Progenitor cell of endocrine pancreas (in vitro differentiated cells): Measurements from ENCODE around the gene SLC22A12. TPM values are rescaled to one million over a fixed set of nuclear protein-coding genes. Genes with fewer than 3 reads are reported as not detected.

ENCODE experiments used
- DNase-seq: peaks from one replicate; pipeline ENCODE4 v3.0.0; 2021; ENCODE audit warnings: low spot score; ENCODE audit not compliant: unreplicated experiment
- H3K27ac Mint-ChIP-seq: 2 replicates; pipeline ENCODE4 v1.8.0; 2021; ENCODE audit warnings: mild to moderate bottlenecking, moderate library complexity, mixed read lengths
- H3K27me3 Mint-ChIP-seq: 2 replicates; pipeline ENCODE4 v1.8.0; 2021; ENCODE audit warnings: mixed read lengths
- H3K36me3 Mint-ChIP-seq: 2 replicates; pipeline ENCODE4 v1.8.0; 2022; ENCODE audit warnings: mixed read lengths; ENCODE audit not compliant: insufficient read depth
- H3K4me1 Mint-ChIP-seq: 2 replicates; pipeline ENCODE4 v1.8.0; 2021; ENCODE audit warnings: low read depth, mixed read lengths
- H3K4me3 Mint-ChIP-seq: 2 replicates; pipeline ENCODE4 v1.8.0; 2021; ENCODE audit warnings: low read depth, mild to moderate bottlenecking, moderate library complexity, mixed read lengths
- H3K9me3 Mint-ChIP-seq: 2 replicates; pipeline ENCODE4 v1.8.0; 2021; ENCODE audit warnings: low read depth, mixed read lengths
- total RNA-seq: library from RNA; stranded (reverse); gene quantifications from 2 replicates; pipeline ENCODE4 v1.2.1, GENCODE V29; 2021
- TF ChIP-seq, protein P1 (sequence below): fragments of 200-600 bp; sonication (generic); IDR thresholded peaks from one replicate; pipeline ENCODE4 v1.5.0; 2021; ENCODE audit warnings: antibody characterized with exemption, mild to moderate bottlenecking; ENCODE audit not compliant: unreplicated experiment

SLC22A12 gene
- total RNA-seq, 1 donor from 2014 or later = not detected

DNA sequence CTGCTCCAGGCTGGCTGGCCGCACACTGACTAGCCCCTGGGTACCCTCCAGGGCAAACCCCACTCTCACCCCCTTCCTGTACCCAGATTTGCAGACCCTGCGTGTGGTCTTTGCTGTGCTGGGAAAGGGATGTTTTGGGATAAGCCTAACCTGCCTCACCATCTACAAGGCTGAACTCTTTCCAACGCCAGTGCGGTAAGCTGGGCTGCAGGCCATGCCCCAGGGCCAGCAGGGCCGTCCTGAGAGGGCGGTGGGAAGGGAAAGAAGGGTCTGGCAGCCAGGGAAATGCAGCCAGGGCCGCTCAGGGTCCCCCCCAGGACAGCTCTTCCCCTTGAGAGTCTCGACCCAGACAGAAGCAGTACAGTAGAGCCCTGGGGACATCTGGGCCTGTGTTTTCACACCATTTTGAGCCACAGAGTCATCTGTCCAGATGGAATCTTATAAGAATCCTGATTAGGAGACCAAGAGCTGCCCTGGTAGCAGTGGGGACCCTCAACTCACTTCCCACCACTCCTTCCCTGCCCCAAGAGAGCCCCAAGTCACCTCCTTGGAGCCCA lies 22.4 kb upstream of the SLC22A12 start:
- Mint-ChIP-seq H3K4me3 (no peak overlapping the region), H3K36me3 (no peaks in the 10 kb centered on the region), H3K27me3 (peaks cover 19% of the 10 kb centered on the region), H3K4me1 (peaks cover 8% of the 10 kb centered on the region), H3K9me3 (no peaks in the 10 kb centered on the region), H3K27ac (no peak overlapping the region)
- no peak for DNase-seq
- TF ChIP-seq, protein P1, sequence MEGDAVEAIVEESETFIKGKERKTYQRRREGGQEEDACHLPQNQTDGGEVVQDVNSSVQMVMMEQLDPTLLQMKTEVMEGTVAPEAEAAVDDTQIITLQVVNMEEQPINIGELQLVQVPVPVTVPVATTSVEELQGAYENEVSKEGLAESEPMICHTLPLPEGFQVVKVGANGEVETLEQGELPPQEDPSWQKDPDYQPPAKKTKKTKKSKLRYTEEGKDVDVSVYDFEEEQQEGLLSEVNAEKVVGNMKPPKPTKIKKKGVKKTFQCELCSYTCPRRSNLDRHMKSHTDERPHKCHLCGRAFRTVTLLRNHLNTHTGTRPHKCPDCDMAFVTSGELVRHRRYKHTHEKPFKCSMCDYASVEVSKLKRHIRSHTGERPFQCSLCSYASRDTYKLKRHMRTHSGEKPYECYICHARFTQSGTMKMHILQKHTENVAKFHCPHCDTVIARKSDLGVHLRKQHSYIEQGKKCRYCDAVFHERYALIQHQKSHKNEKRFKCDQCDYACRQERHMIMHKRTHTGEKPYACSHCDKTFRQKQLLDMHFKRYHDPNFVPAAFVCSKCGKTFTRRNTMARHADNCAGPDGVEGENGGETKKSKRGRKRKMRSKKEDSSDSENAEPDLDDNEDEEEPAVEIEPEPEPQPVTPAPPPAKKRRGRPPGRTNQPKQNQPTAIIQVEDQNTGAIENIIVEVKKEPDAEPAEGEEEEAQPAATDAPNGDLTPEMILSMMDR = no peak

DNA sequence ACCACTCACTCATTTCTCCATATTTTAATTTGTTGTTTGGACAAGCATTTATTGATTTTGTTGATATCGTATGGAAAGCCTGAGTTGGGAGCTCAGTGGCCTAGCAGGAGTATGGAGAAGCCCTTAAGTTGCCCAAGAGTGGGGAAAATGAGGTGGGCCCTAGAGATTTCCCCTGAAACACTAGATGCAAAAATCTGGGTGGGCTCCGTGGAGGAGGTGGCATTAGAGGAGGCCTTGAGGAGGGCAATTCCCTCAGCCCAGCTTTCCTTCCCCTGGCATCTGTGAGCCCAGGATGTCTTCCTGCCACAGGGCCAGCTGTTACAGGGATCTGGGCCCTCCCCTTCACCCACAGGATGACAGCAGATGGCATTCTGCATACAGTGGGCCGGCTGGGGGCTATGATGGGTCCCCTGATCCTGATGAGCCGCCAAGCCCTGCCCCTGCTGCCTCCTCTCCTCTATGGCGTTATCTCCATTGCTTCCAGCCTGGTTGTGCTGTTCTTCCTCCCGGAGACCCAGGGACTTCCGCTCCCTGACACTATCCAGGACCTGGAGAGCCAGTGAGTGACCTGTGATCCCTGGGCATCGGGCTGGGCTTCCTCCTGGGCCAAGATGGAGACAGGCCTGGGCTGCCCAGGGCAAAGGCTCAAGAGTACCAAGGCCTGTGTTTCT lies 21.6 kb upstream of the SLC22A12 start:
- TF ChIP-seq, protein P1 = no peak
- Mint-ChIP-seq H3K27me3 (peaks cover 24% of the 10 kb centered on the region), H3K36me3 (no peaks in the 10 kb centered on the region), H3K27ac (no peak overlapping the region), H3K9me3 (no peaks in the 10 kb centered on the region), H3K4me1 (peaks cover 8% of the 10 kb centered on the region), H3K4me3 (no peak overlapping the region)
- no peak for DNase-seq

GRCh38 chr11:64570341-64570740 lies 20.7 kb upstream of the SLC22A12 start:
- Mint-ChIP-seq H3K4me1 (peaks cover 8% of the 10 kb centered on the region), H3K27me3 (peaks cover 28% of the 10 kb centered on the region), H3K36me3 (no peaks in the 10 kb centered on the region), H3K27ac (no peak overlapping the region), H3K9me3 (no peaks in the 10 kb centered on the region), H3K4me3 (no peak overlapping the region)
- no peak for DNase-seq
- TF ChIP-seq, protein P1 = no peak

GRCh38 chr11:64571050-64571409 lies 20.0 kb upstream of the SLC22A12 start:
- H3K4me3 Mint-ChIP-seq = no peak overlapping the region
- DNase-seq = no peak
- H3K27me3 Mint-ChIP-seq = peaks cover 28% of the 10 kb centered on the region
- TF ChIP-seq, protein P1 = no peak
- no peaks in the 10 kb centered on the region for H3K36me3 Mint-ChIP-seq
- no peaks in the 10 kb centered on the region for H3K9me3 Mint-ChIP-seq
- no peak overlapping the region for H3K27ac Mint-ChIP-seq
- peaks cover 6% of the 10 kb centered on the region for H3K4me1 Mint-ChIP-seq

- H3K4me1 Mint-ChIP-seq = peaks cover 5% of the 10 kb centered on the region
- no peak overlapping the region for H3K4me3 Mint-ChIP-seq
- no peaks in the 10 kb centered on the region for H3K9me3 Mint-ChIP-seq
- peaks cover 26% of the 10 kb centered on the region for H3K27me3 Mint-ChIP-seq
- DNase-seq = no peak
- no peak overlapping the region for H3K27ac Mint-ChIP-seq
- H3K36me3 Mint-ChIP-seq = no peaks in the 10 kb centered on the region
- TF ChIP-seq, protein P1 = no peak
These were observed 19.5 kb upstream of the SLC22A12 start for GRCh38 chr11:64571410-64572091.
